Transverse colon (tissue), 4 donors: ENCODE data around the gene ALG10. TPM values are rescaled to one million over a fixed set of nuclear protein-coding genes. Genes with fewer than 3 reads are reported as not detected.
"Not testable (repeated sequence)": the region's sequence is repeated elsewhere in the genome, so short reads cannot be mapped to it uniquely, and the experiment has no call there.

Experiments used
- DNase-seq: peaks from one replicate; pipeline ENCODE4 v3.0.0-alpha.2; 2019
- H3K27ac ChIP-seq, 4 donors: fragments of 200-600 bp; sonication (generic); 2 replicates each; pipeline ENCODE4 v1.5.1; 2016 to 2018; ENCODE audit warnings: inconsistent platforms in 4 of 4
- H3K27me3 ChIP-seq: fragments of 200-600 bp; sonication (generic); 2 replicates; pipeline ENCODE4 v1.5.1; 2017; ENCODE audit warnings: inconsistent platforms
- H3K36me3 ChIP-seq, 4 donors: fragments of 200-600 bp; sonication (generic); 2 replicates each; pipeline ENCODE4 v1.5.1; 2017 to 2019; ENCODE audit warnings: inconsistent platforms in 4 of 4
- H3K4me1 ChIP-seq, 4 donors: fragments of 200-600 bp; sonication (generic); 2 replicates each; pipeline ENCODE4 v1.5.1; 2017 to 2020; ENCODE audit warnings: inconsistent platforms in 4 of 4
- H3K4me3 ChIP-seq, 4 donors: fragments of 200-600 bp; sonication (generic); 1 replicate in 1 of 4; 2 replicates in 3 of 4; pipeline versions ENCODE4 v1.5.1 to v1.6.1; 2017 to 2019; ENCODE audit warnings: inconsistent platforms in 4 of 4
- H3K9me3 ChIP-seq, 2 donors: fragments of 200-600 bp; sonication (generic); 2 replicates each; pipeline ENCODE4 v1.5.1; 2017 to 2019; ENCODE audit warnings: inconsistent platforms in 2 of 2
- CTCF ChIP-seq, 5 experiments: fragments of 200-600 bp in 3 of 5; fragments of 450-650 bp in 2 of 5; sonication (generic) in 3 of 5; IDR thresholded peaks; 1 replicate in 2 of 5; 2 replicates in 3 of 5; pipeline ENCODE4 v1.5.1; 2016 to 2017; ENCODE audit warnings: antibody characterized with exemption in 5 of 5, inconsistent platforms in 3 of 5, mild to moderate bottlenecking in 2 of 5, moderate library complexity in 1 of 5
- EP300 ChIP-seq: sonication (generic); formaldehyde crosslinking; IDR thresholded peaks from one replicate; pipeline ENCODE4 v1.6.1; 2017; ENCODE audit warnings: antibody characterized with exemption, low read depth
- POLR2A ChIP-seq: fragments of 450-650 bp; IDR thresholded peaks from one replicate; pipeline ENCODE4 v1.6.1; 2016; ENCODE audit warnings: antibody characterized with exemption, mild to moderate bottlenecking, moderate library complexity
- POLR2AphosphoS5 ChIP-seq, 3 donors: sonication (generic); formaldehyde crosslinking; IDR thresholded peaks; one replicate each; pipeline ENCODE4 v1.6.1; 2016; ENCODE audit warnings: antibody characterized with exemption in 3 of 3
- WGBS, 2 donors: methylation state at CpG; one replicate each; pipeline ENCODE4 v1.1.5; 2018; ENCODE audit warnings: low coverage in 1 of 2; 5-methylcytosine and 5-hydroxymethylcytosine counted together
- in situ Hi-C, 4 donors: fragments of 200-750 bp; cut with MboI; loops; one replicate each; pipeline versions ENCODE4 v1.15.0 to v1.15.1; 2017; ENCODE audit warnings: low sequenced_read_pairs in 3 of 4, low pct_ligation_motif_present in 1 of 4, low pct_unique_long_range_greater_than_20kb in 1 of 4
- intact Hi-C: fragments of 100-400 bp; cut with DNase I; formaldehyde crosslinking; loops from one replicate; pipeline ENCODE4 v1.15.1; 2023; ENCODE audit warnings: low total_unique reads
- total RNA-seq, 4 donors: library from RNA; depleted of rRNA; stranded (reverse); fragments of >200 nt; gene quantifications; one replicate each; pipeline ENCODE4 v1.1.0, GENCODE V29; 2016

The ALG10 gene
- total RNA-seq, 4 donors from 2014 or later: 1.1 to 77.6 (median 7.8) TPM

GRCh38 chr12:34046570-34046969 is 24.3 kb downstream of the ALG10 start:
- no peak for TF ChIP-seq EP300
- no peak for TF ChIP-seq POLR2AphosphoS5 (IDR thresholded peaks at IDR 0.05)
- TF ChIP-seq CTCF (IDR thresholded peaks at IDR 0.05): no peak
- no peak for TF ChIP-seq POLR2A
- Histone ChIP-seq H3K27ac (no peak overlapping the region), H3K4me1 (no peaks in the 10 kb centered on the region), H3K9me3 (peaks cover 5 to 6% of the 10 kb centered on the region in 2 donors), H3K36me3 (no peaks in the 10 kb centered on the region), H3K27me3 (no peaks in the 10 kb centered on the region), H3K4me3 (no peak overlapping the region)
- in situ Hi-C loops: no loop called here
- no peak for DNase-seq
- intact Hi-C loops: no loop called here

- H3K27me3 ChIP-seq, in situ Hi-C loops, H3K4me1 ChIP-seq, H3K27ac ChIP-seq, intact Hi-C loops, DNase-seq, H3K36me3 ChIP-seq, H3K9me3 ChIP-seq, H3K4me3 ChIP-seq: not testable (repeated sequence)
- 78% methylated on average over 2 of the region's 2 CpGs; no CpG with 5 or more reads in 1 of the 2 donors for WGBS, 2 donors
Measured at GRCh38 chr12:34047855-34048254, 25.6 kb downstream of the ALG10 start.

GRCh38 chr12:34048714-34049113 is 26.4 kb downstream of the ALG10 start:
- Histone ChIP-seq H3K27ac (no peak overlapping the region), H3K36me3 (no peaks in the 10 kb centered on the region), H3K4me3 (no peak overlapping the region), H3K9me3 (peaks cover 5 to 6% of the 10 kb centered on the region in 2 donors), H3K4me1 (no peaks in the 10 kb centered on the region), H3K27me3 (no peaks in the 10 kb centered on the region)
- in situ Hi-C loops: no loop called here
- no peak for DNase-seq
- intact Hi-C loops: no loop called here
- TF ChIP-seq CTCF (IDR thresholded peaks at IDR 0.05) (no peak), POLR2A (no peak), EP300 (no peak), POLR2AphosphoS5 (IDR thresholded peaks at IDR 0.05) (no peak)
- 80% methylated on average over 2 of the region's 2 CpGs; no CpG with 5 or more reads in 1 of the 2 donors for WGBS, 2 donors

GRCh38 chr12:34051486-34051885 is 29.2 kb downstream of the ALG10 start:
- 55 to 70% methylated on average over 1 of the region's 1 CpG for WGBS, 2 donors
- in situ Hi-C loops: no loop called here

More at GRCh38 chr12:34051486-34051885, 29.2 kb downstream of the ALG10 start:
- Histone ChIP-seq H3K4me3 (no peak overlapping the region), H3K4me1 (no peaks in the 10 kb centered on the region), H3K27me3 (no peaks in the 10 kb centered on the region), H3K27ac (no peak overlapping the region), H3K36me3 (no peaks in the 10 kb centered on the region), H3K9me3 (peaks cover 5 to 6% of the 10 kb centered on the region in 2 donors)
- no peak for DNase-seq
- TF ChIP-seq CTCF (IDR thresholded peaks at IDR 0.05) (no peak), POLR2A (no peak), POLR2AphosphoS5 (IDR thresholded peaks at IDR 0.05) (no peak), EP300 (no peak)
- intact Hi-C loops: no loop called here
